ENCODE measurements around the gene ALKBH3. TPM values are rescaled to one million over a fixed set of nuclear protein-coding genes. Genes with fewer than 3 reads are reported as not detected.

The ALKBH3 gene
- polyA plus RNA-seq, 2 of the 4 experiments (the other 2 are of a cell fraction): 22.9 to 50.2 TPM

- 56% methylated on average over 5 of the region's 5 CpGs for WGBS (ENCODE audit: missing lambda C conversion rate)
- Histone ChIP-seq H3K4me2 (peak overlapping the region; percentile 99), H3K27ac (no peak overlapping the region), H3K9me3 (no peaks in the 10 kb centered on the region), H3K4me1 (peaks cover 32% of the 10 kb centered on the region), H3K4me3 (peak overlapping the region; percentile 51; the same call in 2 of the 3 replicates)
- DNase-seq (ENCODE audit: low read depth in 1 of 2, low spot score in 1 of 2): no peak
- TF ChIP-seq RNF2 (IDR thresholded peaks at IDR 0.05; ENCODE audit: borderline replicate concordance, low read depth) (no peak), CTCF (IDR thresholded peaks at IDR 0.05) (no peak), ZNF302 (CRISPR knock-in tag; IDR thresholded peaks at IDR 0.05) (no peak), EP300 (IDR thresholded peaks at IDR 0.05) (no peak), HOXA7 (CRISPR knock-in tag; IDR thresholded peaks at IDR 0.05) (no peak), NPAS2 (CRISPR knock-in tag; IDR thresholded peaks at IDR 0.05; ENCODE audit: borderline replicate concordance) (no peak), NR3C1 (IDR thresholded peaks at IDR 0.05) (no peak), FOXS1 (CRISPR knock-in tag; IDR thresholded peaks at IDR 0.05) (no peak), SREBF2 (IDR thresholded peaks at IDR 0.05) (no peak), ZFP36 (IDR thresholded peaks at IDR 0.05; ENCODE audit: borderline replicate concordance, partially characterized antibody) (no peak), NFE2L2 (conservative IDR thresholded peaks at IDR 0.05; ENCODE audit: low read length) (no peak), MAX (IDR thresholded peaks at IDR 0.05) (no peak), POLR2A (IDR thresholded peaks at IDR 0.05; ENCODE audit: low read length) (no peak), BHLHE40 (IDR thresholded peaks at IDR 0.05; ENCODE audit: low read depth, low read length) (no peak), ZC3H11A (IDR thresholded peaks at IDR 0.05) (no peak), TFCP2L1 (CRISPR knock-in tag; IDR thresholded peaks at IDR 0.05) (no peak), FOSL2 (IDR thresholded peaks at IDR 0.05) (no peak), FOSL2 (CRISPR knock-in tag; IDR thresholded peaks at IDR 0.05) (no peak), HEYL (CRISPR knock-in tag; IDR thresholded peaks at IDR 0.05) (no peak), GATA3 (IDR thresholded peaks at IDR 0.05; ENCODE audit: borderline replicate concordance) (no peak), KDM1A (IDR thresholded peaks at IDR 0.05; ENCODE audit: low read depth) (no peak)
- CTCF ChIA-PET: interaction anchor here (0.9 to 12.6 kb wide), 10 partner anchors 9 to 345 kb away, joined by 3 to 172 read pairs (median 6); no protein-coding TSS in a partner anchor
- no peak for FAIRE-seq
- no peak for ATAC-seq
- POLR2A ChIA-PET: interaction anchor here (0.6 kb wide), 1 partner anchor 17 kb away, joined by 3 read pairs; no protein-coding TSS in a partner anchor
These were observed 60.8 kb downstream of the ALKBH3 start for GRCh38 chr11:43941257-43941994.

GRCh38 chr11:43942662-43943371, 62.2 kb downstream of the ALKBH3 start:
- Histone ChIP-seq H3K4me3 (peak overlapping the region; percentile 51), H3K27ac (peak overlapping the region in 1 of 2 experiments; percentile 65; a peak in 3 of 6 replicates), H3K4me1 (peaks cover 22% of the 10 kb centered on the region), H3K4me2 (peak overlapping the region; percentile 99), H3K9me3 (no peaks in the 10 kb centered on the region)
- DNase-seq (ENCODE audit: low read depth in 1 of 2, low spot score in 1 of 2): peak; percentile 28 to 46
- CTCF ChIA-PET: interaction anchor here (0.8 to 12.6 kb wide), 10 partner anchors 11 to 343 kb away, joined by 3 to 172 read pairs (median 6); no protein-coding TSS in a partner anchor
- 1% methylated on average over 14 of the region's 94 CpGs for WGBS (ENCODE audit: missing lambda C conversion rate)
- TF ChIP-seq RNF2 (IDR thresholded peaks at IDR 0.05; ENCODE audit: borderline replicate concordance, low read depth) (0 out of 2 replicates have a peak, but pooled peaks have one; percentile 36), HOXA7 (CRISPR knock-in tag; IDR thresholded peaks at IDR 0.05) (no peak)
- no peak for FAIRE-seq
- ATAC-seq: peak; percentile 30 to 47; a peak in 5 of 6 replicates
- POLR2A ChIA-PET: interaction anchor here (1.0 kb wide), 1 partner anchor 112 kb away, joined by 4 read pairs; no protein-coding TSS in a partner anchor

Data from A549 (cell line).